Measurements from ENCODE around the gene GABRR3.

GABRR3 gene

GRCh38 chr3:98039322-98040024 is 4.4 kb upstream of the GABRR3 start:
- Histone ChIP-seq H3K79me2 (ENCODE audit: control insufficient read depth, low read length) (no peaks in the 10 kb centered on the region), H3K9me3 (ENCODE audit: control insufficient read depth, insufficient read depth, low read length) (no peaks in the 10 kb centered on the region), H3K27ac (ENCODE audit: low read depth, low read length) (no peak overlapping the region), H3K27me3 (ENCODE audit: control insufficient read depth, low read length) (peaks cover 7% of the 10 kb centered on the region; the same call in 1 of the 2 replicates), H4K20me1 (ENCODE audit: control insufficient read depth, insufficient read depth, low read depth, low read length) (no peaks in the 10 kb centered on the region), H3K4me2 (ENCODE audit: low read length) (peak overlapping the region; percentile 96), H3K4me1 (ENCODE audit: control insufficient read depth, low read length) (peaks cover 3% of the 10 kb centered on the region), H3F3A (ENCODE audit: control insufficient read depth, insufficient read depth) (no peaks in the 10 kb centered on the region), H3K36me3 (ENCODE audit: control insufficient read depth, low read length) (no peaks in the 10 kb centered on the region), H3K4me3 (ENCODE audit: low read length) (peak overlapping the region; percentile 85), H3K9me2 (replicated peaks; ENCODE audit: control insufficient read depth, low read length) (no peaks in the 10 kb centered on the region)
- TF ChIP-seq CTCF (IDR thresholded peaks at IDR 0.05; ENCODE audit: low read depth, low read length, poor library complexity, severe bottlenecking): peak; percentile 100
- TF ChIP-seq EZH2phosphoT487 (IDR thresholded peaks at IDR 0.05; ENCODE audit: borderline replicate concordance, low read length): no peak

GRCh38 chr3:98038876-98039275 is 3.8 kb upstream of the GABRR3 start:
- no peaks in the 10 kb centered on the region for H3K79me2 ChIP-seq (ENCODE audit: control insufficient read depth, low read length)
- H3K9me3 ChIP-seq (ENCODE audit: control insufficient read depth, insufficient read depth, low read length): no peaks in the 10 kb centered on the region
- H3K4me1 ChIP-seq (ENCODE audit: control insufficient read depth, low read length): peaks cover 3% of the 10 kb centered on the region
- H3K27me3 ChIP-seq (ENCODE audit: control insufficient read depth, low read length): peaks cover 7% of the 10 kb centered on the region; the same call in 1 of the 2 replicates
- H3K36me3 ChIP-seq (ENCODE audit: control insufficient read depth, low read length): no peaks in the 10 kb centered on the region
- peak overlapping the region; percentile 85 for H3K4me3 ChIP-seq (ENCODE audit: low read length)
- no peak for TF ChIP-seq CTCF (IDR thresholded peaks at IDR 0.05; ENCODE audit: low read depth, low read length, poor library complexity, severe bottlenecking)
- TF ChIP-seq EZH2phosphoT487 (IDR thresholded peaks at IDR 0.05; ENCODE audit: borderline replicate concordance, low read length): no peak
- peak overlapping the region; percentile 96 for H3K4me2 ChIP-seq (ENCODE audit: low read length)
- no peaks in the 10 kb centered on the region for H3F3A ChIP-seq (ENCODE audit: control insufficient read depth, insufficient read depth)
- H3K9me2 ChIP-seq (replicated peaks; ENCODE audit: control insufficient read depth, low read length): no peaks in the 10 kb centered on the region
- no peak overlapping the region for H3K27ac ChIP-seq (ENCODE audit: low read depth, low read length)
- no peaks in the 10 kb centered on the region for H4K20me1 ChIP-seq (ENCODE audit: control insufficient read depth, insufficient read depth, low read depth, low read length)

GRCh38 chr3:98038286-98038685 is 3.2 kb upstream of the GABRR3 start:
- Histone ChIP-seq H3K27me3 (ENCODE audit: control insufficient read depth, low read length) (peaks cover 7% of the 10 kb centered on the region; the same call in 1 of the 2 replicates), H3F3A (ENCODE audit: control insufficient read depth, insufficient read depth) (no peaks in the 10 kb centered on the region), H3K27ac (ENCODE audit: low read depth, low read length) (no peak overlapping the region), H3K36me3 (ENCODE audit: control insufficient read depth, low read length) (no peaks in the 10 kb centered on the region), H3K9me2 (replicated peaks; ENCODE audit: control insufficient read depth, low read length) (no peaks in the 10 kb centered on the region), H3K4me1 (ENCODE audit: control insufficient read depth, low read length) (peaks cover 3% of the 10 kb centered on the region), H3K9me3 (ENCODE audit: control insufficient read depth, insufficient read depth, low read length) (no peaks in the 10 kb centered on the region), H3K4me2 (ENCODE audit: low read length) (no peak overlapping the region), H3K79me2 (ENCODE audit: control insufficient read depth, low read length) (no peaks in the 10 kb centered on the region), H4K20me1 (ENCODE audit: control insufficient read depth, insufficient read depth, low read depth, low read length) (no peaks in the 10 kb centered on the region), H3K4me3 (ENCODE audit: low read length) (no peak overlapping the region)
- TF ChIP-seq CTCF (IDR thresholded peaks at IDR 0.05; ENCODE audit: low read depth, low read length, poor library complexity, severe bottlenecking) (no peak), EZH2phosphoT487 (IDR thresholded peaks at IDR 0.05; ENCODE audit: borderline replicate concordance, low read length) (no peak)
